ENCODE measurements around the gene ZNF175.

GRCh38 chr19:51539821-51540366 is 31.2 kb upstream of the ZNF175 start:
- TF ChIP-seq CTCF (IDR thresholded peaks at IDR 0.05) (no peak), MAZ (IDR thresholded peaks at IDR 0.05; ENCODE audit: borderline replicate concordance, low read depth, low read length) (no peak), RCOR1 (IDR thresholded peaks at IDR 0.05; ENCODE audit: low read depth, low read length) (no peak), MAFK (IDR thresholded peaks at IDR 0.05; ENCODE audit: partially characterized antibody) (no peak)

Data from A549 (cell line).